GM21390 (cell line): ENCODE measurements around the gene JUNB.

ENCODE experiments used
- ATAC-seq: cut with Tn5 transposase; IDR thresholded peaks from one replicate; pipeline ENCODE4 v1.9.1; 2021; ENCODE audit not compliant: unreplicated experiment

JUNB gene

GRCh38 chr19:12791345-12792050 lies at the start of gene JUNB:
Gene JUNB (plus strand): TSS chr19:12791486. CDS start chr19:12791772, 286 bp downstream.
- ATAC-seq = peak; percentile 34

GRCh38 chr19:12745166-12745897 lies 46.0 kb upstream of the JUNB start:
- ATAC-seq = no peak

GRCh38 chr19:12748489-12748888 lies 42.8 kb upstream of the JUNB start:
- ATAC-seq = no peak

DNA sequence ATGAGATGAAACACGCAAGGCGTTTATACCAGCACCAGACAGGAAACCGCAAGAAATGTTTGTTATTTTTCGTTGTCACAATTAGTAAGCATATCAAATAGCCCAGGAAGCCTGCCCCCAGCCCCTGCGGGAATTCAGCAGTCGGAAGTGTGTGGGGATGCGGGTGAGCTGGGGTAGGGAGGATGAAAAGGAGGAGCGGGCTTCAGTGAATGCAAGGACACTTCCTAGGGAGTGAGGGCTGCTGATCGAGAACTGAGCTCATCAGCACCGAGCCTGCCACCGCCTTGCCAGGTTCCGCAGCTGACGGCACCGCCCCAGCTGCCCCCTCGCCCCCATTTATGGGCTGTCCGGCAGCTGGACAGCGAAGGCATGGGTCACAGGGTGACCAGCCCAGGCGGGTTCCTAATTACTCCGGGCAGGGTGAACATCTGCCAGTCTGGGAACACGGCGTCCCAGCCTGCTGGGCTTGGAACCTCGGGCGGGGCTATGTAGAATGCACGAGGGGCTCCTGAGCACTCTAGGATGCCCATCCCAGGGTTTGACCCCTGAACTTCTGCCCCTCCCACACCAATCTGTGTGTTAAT lies 41.3 kb upstream of the JUNB start:
- ATAC-seq = no peak

GRCh38 chr19:12750851-12751250 lies 40.4 kb upstream of the JUNB start:
- no peak for ATAC-seq

- ATAC-seq = no peak
These were observed 39.7 kb upstream of the JUNB start, which contains the start of gene BEST2 for GRCh38 chr19:12751635-12752034. Gene BEST2 (plus strand): TSS chr19:12751791. CDS start chr19:12752593, 802 bp downstream.

DNA sequence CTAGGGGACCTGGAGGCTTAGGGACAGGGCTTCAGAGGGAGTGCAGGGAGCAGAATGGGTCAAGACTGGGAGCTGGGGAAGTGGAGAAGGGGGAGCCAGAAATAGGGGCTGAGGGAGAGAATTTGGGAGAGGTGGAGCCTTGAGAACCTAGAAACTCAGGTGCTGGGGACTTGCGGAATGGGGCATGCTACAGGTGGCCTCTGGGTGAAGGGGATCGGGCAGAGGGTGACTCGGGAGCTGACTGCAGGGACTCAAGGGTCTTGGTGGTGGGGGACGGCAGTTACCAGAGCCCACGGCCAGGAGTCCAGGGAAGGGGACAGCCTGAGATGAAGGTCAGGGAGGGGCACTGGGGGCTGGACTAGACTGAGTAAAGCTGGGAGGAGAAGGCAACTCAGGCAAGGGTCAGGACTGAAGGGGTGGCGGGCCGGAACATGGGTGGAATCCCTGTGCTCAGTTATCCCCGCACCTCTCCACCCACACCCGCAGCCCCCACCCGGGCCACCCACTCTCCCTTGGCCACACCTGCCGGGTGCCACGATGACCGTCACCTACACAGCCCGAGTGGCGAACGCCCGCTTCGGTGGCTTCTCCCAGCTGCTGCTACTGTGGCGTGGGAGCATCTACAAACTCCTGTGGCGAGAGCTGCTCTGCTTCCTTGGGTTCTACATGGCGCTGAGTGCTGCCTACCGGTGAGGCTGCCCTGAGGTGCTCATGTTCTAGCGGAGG lies 39.1 kb upstream of the JUNB start:
- no peak for ATAC-seq

GRCh38 chr19:12754465-12755196 lies 36.7 kb upstream of the JUNB start:
- no peak for ATAC-seq

DNA sequence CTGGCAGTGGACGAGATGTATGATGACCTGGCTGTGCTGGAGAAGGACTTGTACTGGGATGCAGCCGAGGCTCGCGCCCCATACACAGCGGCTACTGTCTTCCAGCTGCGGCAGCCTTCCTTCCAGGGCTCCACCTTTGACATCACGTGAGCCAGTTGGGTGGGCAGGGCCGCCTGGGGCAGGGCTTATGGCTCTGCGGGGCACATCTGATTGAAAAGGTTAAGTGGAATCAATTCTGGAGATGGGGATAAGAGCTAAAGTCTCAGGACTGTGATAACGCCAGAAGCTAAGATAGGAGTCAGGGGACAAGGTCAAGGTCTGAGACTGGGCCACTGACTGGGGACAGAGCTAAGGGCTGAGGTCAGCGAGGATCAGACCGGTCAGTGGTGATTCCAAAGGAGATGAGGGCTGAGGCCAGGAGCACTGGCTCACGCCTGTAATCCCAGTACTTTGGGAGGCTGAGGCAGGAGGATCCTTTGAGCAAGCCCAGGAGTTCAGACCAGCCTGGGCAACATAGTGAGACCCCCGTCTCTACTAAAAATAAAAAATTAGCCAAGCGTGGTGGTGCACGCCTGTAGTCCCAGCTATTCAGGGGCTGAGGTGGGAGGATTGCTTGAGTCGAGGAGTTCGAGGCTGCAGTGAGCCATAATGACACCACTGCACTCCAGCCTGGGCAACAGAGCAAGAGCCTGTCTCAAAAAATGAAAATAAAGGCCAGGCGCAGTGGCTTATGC lies 35.0 kb upstream of the JUNB start:
- no peak for ATAC-seq

DNA sequence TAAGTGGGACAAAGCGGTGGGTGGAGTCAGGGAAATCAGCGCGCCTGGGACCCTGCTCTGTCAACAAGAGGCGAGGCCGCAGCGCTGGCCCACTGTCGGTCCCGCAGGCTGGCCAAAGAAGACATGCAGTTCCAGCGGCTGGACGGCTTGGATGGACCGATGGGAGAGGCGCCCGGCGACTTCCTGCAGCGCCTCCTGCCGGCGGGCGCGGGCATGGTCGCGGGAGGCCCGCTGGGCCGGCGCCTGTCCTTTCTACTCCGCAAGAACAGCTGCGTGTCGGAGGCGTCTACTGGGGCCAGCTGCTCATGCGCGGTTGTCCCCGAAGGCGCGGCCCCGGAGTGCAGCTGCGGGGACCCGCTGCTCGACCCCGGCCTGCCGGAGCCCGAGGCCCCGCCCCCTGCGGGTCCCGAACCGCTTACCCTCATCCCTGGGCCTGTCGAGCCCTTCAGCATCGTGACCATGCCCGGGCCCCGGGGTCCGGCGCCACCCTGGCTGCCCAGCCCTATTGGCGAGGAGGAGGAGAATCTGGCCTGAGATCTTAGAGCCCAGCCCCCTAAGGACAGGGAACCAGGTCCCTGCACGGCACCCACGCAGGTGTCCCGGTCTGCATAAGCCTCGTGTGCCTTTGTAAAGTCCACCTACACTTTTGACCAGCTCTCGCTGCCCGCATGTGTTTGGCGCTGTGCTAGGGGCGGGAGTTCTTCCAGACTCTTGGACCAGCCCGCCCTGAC lies 33.6 kb upstream of the JUNB start:
- ATAC-seq = no peak

- no peak for ATAC-seq
These were observed 31.6 kb upstream of the JUNB start for GRCh38 chr19:12759686-12760085.

GRCh38 chr19:12763100-12763499 lies 28.2 kb upstream of the JUNB start:
- ATAC-seq = no peak

- ATAC-seq = no peak
These were observed 26.6 kb upstream of the JUNB start for GRCh38 chr19:12764698-12765097.

- ATAC-seq = no peak
These were observed 25.2 kb upstream of the JUNB start for GRCh38 chr19:12766051-12766521.

DNA sequence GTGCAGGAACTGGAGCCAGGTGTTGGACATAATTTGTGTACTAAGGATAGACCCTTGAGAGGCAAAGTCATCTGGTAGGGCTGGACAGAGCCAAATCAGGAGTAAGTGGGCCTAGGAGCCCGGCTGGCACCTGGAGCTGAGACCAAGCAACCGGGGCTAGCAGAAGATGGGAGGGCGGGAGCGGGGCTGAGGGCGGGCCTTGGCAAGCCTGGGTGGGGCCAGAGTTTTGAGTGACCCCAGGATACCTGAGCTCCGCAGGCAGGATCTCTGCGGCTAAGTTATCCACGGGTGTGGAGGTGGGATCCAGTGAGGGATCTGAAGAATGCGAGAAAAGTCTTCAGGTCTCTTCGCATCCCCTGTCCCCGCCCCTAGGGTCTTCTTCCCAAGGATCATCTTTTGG lies 24.1 kb upstream of the JUNB start:
- no peak for ATAC-seq

GRCh38 chr19:12767666-12768065 lies 23.6 kb upstream of the JUNB start:
- ATAC-seq = no peak

DNA sequence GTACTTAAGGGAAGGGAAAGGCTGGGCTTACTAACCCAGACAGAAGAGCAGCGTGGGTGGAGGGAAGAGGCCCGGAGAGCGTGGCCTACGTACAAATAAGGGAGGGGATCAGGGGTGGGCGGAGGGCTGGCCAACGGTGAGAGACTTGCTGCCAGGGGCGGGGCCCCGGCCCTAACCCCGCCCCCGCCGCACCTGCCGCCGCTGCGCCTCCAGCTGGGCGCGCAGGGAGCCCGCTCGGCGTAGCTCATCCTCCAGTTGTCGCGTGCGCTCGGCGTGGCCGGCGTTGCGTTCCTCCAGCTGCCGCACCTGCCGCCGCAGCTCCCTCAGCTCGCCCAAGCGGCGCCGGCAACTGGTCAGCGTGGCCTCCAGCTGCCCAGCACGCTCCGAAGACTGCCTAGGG lies 21.6 kb upstream of the JUNB start:
- ATAC-seq = no peak

DNA sequence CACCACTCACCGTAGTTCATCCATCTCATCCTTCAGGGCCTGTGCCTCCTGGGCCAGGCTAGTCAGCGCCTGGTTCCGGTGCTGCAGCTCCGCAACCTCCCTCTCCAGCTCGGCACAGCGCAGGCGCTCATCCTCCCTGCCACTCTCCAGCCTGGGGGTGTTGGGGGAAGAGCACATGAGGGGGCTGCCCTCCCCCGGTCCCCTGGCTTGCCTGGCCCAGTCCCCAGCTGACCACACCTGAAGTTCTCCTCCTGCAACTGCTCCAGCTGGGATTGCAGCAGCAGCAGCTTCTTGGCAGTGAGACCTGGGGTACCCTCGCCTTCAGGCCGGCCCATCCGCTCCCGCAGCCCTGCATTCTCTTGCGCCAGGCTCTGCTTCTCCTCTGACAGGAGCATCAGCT lies 20.4 kb upstream of the JUNB start:
- ATAC-seq = no peak

- no peak for ATAC-seq
These were observed 19.0 kb upstream of the JUNB start for GRCh38 chr19:12772323-12772722.
